Stimulated activated CD4-positive, alpha-beta T cell treated with anti-CD3 and anti-CD28 coated beads, Interleukin-15, amount 100 ng/mL, for 1 hour (primary cell): ENCODE data around the gene HIF3A.

Experiments used
- DNase-seq, 2 donors: peaks; one replicate each; pipeline ENCODE4 v3.0.0-alpha.2; 2020; ENCODE audit warnings: low read depth in 1 of 2, low spot score in 1 of 2

The HIF3A gene

DNA sequence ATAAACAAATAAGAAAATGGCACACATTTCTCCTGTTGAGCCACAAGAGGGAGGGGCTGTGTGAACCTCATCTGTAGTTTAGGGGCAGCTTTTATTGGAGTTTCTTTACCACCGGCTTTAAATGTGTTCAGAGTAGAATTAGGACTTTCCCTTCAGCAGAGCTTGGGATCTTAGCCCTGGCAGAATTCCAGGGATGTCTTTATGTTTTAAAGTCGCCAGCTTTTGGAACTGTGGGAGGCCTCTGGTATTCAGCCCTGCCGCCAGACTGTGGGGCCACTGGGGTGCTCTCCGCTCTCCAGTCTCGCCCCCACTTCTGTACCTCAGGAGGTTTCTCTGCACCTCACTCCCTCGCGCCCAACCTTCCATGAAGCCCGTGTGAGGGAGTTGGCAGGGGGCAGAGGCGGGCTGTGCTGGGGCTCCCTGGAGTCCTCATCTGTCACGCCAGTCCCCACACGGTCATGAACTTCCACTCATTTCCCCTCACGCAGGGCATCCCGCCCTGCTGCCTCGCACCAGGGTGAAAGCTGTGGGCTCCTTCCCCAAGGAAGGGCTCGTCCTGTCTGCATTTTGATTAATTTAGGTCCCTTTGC, 85.0 kb downstream of the HIF3A start:
- DNase-seq = no peak

DNA sequence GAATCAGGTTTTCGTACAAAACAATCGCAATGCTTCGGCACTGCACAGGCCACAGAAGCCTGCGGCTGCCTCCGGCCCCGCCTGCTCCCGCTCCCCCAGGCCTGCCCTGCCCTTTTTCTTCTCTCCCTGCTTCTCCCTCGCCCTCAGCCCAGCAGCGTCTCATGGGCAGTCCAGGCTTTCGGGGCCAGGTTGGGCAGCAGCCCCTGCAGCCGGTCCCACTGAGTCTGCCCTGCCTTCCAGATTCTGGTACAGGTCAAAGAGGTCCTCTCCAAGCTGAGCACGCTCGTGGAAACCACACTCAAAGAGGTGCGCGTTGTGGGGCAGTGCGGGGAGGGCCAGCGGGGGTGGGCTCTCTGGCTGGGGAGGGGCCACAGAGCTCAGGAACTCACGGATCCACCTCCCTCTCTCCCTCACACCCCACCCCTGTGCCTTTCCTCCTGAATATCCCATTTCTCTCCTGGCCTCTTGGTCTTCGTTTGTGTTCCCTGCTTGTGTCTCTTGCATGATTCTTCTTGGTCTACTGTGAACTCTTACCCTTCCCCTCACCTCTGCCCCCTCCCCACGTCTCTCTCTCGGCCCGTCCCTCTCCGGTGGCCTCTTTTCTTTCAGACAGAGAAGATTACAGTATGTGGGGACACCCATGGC, 86.5 kb downstream of the HIF3A start:
- DNase-seq = no peak

GRCh38 chr19:46383846-46384245, 87.0 kb downstream of the HIF3A start:
- no peak for DNase-seq

DNA sequence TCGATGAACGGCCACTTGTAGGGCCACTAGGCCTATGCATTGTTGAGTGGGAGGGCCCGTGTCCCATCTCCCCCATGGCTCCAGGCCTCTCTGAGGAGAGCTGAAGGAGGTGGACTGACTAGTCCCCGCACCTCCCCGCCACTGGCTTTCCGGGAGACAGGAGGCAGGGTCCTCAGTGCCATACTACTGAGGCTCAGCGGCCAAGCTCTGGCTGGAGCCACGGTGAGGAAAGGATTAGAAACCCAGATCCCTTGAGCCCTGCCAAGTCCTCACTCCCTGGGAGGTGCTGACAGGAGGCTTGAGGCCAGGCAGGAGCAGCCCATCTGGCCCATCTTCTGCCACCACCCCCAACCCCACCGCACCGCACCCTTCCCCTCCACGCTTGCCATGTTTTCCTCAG, 87.6 kb downstream of the HIF3A start:
- no peak for DNase-seq

- no peak for DNase-seq
Measured at GRCh38 chr19:46385636-46386035, 88.8 kb downstream of the HIF3A start.

DNA sequence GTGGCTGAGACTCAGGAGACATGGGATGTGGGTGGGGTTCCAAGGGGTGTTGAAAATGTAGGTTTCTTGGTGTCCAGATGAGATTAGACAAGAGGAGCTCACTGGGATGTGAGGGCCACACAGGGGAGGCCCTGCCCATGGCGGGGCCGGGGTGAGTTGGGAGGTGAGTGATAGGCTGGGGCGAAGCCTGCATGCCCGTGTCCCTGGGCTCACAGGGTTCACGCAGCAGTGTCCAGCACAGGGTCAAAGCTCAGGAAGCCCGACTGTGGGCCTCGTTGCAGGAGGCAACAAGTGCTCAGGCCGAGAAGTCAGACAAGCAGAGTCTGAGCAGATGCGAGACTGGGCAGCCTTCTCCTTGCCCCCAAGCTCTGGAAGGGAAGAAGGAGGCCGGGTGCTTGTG, 89.3 kb downstream of the HIF3A start:
- DNase-seq = no peak

GRCh38 chr19:46386996-46387712, 90.3 kb downstream of the HIF3A start:
- DNase-seq = no peak

- no peak for DNase-seq
Measured at GRCh38 chr19:46387713-46388130, 90.9 kb downstream of the HIF3A start.

DNA sequence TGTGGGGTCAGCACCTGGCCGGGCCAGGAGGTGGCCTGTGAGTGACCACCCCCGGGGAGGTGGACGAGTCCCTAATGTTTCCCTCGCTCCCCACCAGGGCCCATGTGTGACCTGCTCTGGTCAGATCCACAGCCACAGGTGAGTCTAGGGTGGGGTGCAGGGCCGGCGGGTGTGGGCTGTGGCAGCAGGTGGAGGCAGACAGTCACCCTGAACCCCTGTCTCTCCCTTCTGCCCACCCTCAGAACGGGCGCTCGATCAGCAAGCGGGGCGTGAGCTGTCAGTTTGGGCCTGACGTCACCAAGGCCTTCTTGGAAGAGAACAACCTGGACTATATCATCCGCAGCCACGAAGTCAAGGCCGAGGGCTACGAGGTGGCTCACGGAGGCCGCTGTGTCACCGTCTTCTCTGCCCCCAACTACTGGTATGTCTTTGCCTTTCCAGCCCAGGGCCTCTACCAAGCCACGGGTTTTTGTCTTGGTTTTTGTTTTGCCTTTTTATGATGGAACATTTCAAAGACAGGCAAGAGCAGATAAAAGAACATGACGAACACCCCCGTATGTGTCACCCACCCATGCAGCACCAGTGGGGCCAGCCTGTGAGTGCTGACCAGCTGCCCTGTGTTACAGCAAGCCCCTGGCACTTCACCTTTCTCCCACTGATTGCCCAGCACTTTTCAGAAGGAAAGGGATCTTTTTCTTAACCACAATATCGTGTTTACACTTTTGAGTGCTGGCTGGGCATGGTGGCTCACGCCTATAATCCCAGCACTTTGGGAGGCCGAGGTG, 91.7 kb downstream of the HIF3A start:
- no peak for DNase-seq

GRCh38 chr19:46390121-46390858, 93.4 kb downstream of the HIF3A start:
- DNase-seq = no peak

DNA sequence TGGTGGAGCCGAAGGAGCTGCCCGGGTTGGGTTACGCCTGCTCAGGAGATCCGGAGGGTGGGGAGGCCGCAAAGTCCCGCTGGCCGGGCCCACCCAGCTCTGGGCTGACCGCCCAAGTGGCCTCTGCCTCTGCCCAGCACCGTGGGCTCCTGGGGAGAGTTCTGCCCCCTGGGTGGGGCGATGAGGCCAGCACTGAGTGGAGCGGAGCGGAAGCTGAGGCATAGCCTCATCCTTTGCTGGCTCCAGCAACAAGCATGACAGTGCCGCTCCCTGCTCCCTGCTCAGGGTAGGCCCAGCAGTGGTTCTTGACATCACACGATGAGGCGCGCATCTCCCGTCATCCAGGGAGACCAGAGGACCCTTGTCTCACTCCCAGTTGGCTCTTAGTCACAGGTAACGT, 94.0 kb downstream of the HIF3A start:
- DNase-seq = no peak

- DNase-seq = no peak
Measured at GRCh38 chr19:46391296-46392251, 94.7 kb downstream of the HIF3A start.

DNA sequence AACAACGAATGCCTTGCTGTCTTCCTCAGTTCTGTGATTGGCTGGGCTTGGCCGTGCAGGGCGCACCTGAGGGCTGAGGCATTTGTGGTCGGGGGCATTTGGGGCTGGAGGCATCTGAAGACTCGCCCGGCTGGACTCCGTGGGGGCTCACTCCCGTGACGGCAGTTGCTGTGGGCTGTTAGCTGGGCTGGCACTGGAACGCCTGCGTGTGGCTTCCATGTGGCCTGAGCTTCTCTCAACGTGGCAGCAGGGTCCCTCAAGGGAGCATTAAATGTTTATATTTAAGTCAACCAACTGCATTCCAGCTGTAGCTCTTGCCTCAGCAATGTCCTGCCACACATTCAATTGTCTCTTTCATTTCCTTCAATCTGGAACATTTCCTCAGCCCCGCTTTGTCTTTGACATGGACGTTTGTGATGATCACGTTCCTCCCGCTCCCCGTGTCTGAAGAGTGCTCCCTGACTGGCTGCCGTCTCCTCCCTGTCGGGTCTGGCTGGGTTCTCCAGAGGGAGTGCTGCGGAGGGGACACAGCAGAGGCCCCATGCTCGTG, 95.5 kb downstream of the HIF3A start:
- no peak for DNase-seq

DNA sequence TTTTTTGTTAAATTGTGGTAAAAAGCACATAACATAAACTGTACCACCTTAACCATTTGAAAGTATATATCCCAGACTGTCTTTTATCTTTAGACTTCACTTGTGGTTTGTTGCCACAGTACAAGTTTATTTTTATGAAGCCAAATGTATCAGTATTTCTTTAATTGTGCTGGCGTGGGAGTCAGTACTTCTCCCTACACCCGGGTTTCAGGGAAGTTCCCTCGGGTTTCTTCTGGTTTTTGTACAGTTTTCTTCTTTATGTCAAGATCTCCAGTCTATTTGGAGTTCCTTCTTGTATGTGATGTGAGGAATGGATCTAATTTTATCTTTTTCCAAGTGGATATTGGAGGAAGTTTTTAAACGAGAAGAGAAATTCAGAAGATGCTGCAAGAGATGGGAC, 96.0 kb downstream of the HIF3A start:
- no peak for DNase-seq
